GM13976 (cell line): Measurements from ENCODE around the gene C11orf52.

Experiments used
- DNase-seq: peaks from one replicate; pipeline ENCODE4 v3.0.0; 2012; ENCODE audit warnings: low spot score
- in situ Hi-C: fragments of 300-500 bp; cut with MboI; formaldehyde crosslinking; loops from one replicate; pipeline ENCODE4 v1.12.0; 2022; ENCODE audit warnings: low sequenced_read_pairs, mixed read lengths, inconsistent platforms; ENCODE audit not compliant: unreplicated experiment
- TF ChIP-seq, protein P1 (sequence below): IDR thresholded peaks from 2 replicates; pipeline ENCODE4 v1.5.1; 2012; ENCODE audit warnings: borderline replicate concordance, mild to moderate bottlenecking; ENCODE audit not compliant: insufficient read depth; ENCODE audit errors: extremely low read depth, missing control alignments, control extremely low read depth

Gene C11orf52

DNA sequence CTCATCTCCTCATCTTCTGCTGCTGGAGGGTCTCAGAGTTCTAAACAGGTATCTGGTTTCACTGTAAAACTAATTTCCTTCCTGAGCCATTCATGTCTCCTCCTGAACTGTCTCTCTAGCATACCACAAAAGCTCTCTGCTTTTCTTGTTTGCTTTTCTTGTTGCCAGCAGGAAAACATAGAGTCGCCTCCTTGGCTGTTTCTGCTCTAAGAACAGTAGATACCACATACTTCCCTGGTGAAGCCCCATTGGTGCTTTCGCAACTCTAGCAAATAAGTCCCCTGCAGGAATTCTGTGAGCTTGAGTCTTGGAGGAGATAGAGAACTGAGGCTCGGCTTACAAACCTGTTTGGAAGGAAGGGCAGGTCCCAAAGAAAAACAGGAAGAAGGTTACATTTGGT, 25.4 kb downstream of the C11orf52 start:
- DNase-seq, result no peak
- in situ Hi-C loops, result no loop called here
- TF ChIP-seq, protein P1, sequence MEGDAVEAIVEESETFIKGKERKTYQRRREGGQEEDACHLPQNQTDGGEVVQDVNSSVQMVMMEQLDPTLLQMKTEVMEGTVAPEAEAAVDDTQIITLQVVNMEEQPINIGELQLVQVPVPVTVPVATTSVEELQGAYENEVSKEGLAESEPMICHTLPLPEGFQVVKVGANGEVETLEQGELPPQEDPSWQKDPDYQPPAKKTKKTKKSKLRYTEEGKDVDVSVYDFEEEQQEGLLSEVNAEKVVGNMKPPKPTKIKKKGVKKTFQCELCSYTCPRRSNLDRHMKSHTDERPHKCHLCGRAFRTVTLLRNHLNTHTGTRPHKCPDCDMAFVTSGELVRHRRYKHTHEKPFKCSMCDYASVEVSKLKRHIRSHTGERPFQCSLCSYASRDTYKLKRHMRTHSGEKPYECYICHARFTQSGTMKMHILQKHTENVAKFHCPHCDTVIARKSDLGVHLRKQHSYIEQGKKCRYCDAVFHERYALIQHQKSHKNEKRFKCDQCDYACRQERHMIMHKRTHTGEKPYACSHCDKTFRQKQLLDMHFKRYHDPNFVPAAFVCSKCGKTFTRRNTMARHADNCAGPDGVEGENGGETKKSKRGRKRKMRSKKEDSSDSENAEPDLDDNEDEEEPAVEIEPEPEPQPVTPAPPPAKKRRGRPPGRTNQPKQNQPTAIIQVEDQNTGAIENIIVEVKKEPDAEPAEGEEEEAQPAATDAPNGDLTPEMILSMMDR, result no peak

DNA sequence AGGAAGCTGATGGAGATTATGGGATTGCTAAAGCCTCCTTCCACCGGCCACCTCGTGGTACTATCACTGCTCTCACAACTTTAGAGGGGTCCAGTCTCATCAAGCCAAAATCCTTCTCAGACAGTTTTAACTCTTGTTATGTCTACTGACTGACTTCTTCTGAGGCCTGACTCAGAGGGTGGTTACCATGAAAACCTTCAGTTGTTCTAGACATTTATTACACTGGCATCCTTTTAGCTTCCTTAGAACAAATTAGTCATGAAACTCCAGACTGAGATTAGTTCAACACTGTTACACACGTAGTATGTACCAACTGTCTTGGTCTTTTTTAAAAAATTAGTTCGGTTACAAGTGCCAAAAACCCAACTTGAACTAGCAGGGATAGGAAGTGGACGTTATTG, 25.9 kb downstream of the C11orf52 start:
- in situ Hi-C loops, result no loop called here
- no peak for DNase-seq
- TF ChIP-seq, protein P1, result no peak

DNA sequence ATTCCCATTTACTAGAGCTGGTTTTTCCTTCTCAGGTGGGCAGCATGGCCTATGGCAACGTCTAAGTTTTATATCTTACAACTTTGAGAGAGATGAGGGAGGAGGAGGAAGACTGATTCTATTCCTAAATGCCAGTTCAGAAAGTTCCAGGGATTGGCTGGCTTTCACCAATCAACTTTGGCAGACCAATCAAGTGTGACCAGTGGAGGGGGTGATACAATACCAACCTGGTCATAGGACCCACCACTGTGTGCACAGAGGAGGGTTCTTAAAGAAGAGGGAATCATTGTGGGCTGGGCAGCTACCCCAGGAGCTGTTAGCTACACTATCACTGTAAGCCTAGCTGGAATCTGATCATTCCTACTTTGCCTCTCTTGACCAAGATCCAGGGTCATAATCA, 26.5 kb downstream of the C11orf52 start:
- in situ Hi-C loops, result no loop called here
- TF ChIP-seq, protein P1, result no peak
- no peak for DNase-seq

DNA sequence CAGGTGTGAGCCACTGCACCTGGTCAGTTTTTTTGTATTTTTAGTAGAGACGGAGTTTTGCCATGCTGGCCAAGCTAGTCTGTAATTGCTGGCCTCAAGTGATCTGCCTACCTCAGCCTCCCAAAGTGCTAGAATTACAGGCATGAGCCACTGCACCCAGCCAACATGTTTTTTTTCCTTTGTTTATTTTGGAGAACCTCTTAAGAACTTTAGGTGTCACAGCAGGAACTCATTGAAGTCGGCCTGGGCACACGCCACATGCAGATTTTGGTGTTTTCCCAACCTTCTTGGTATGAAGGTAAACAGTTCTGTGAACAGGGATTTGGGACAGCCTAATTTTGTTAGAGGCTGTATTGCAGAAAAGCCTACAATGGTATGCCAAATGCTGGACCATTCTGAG, 27.8 kb downstream of the C11orf52 start:
- TF ChIP-seq, protein P1, result no peak
- in situ Hi-C loops, result no loop called here
- no peak for DNase-seq

DNA sequence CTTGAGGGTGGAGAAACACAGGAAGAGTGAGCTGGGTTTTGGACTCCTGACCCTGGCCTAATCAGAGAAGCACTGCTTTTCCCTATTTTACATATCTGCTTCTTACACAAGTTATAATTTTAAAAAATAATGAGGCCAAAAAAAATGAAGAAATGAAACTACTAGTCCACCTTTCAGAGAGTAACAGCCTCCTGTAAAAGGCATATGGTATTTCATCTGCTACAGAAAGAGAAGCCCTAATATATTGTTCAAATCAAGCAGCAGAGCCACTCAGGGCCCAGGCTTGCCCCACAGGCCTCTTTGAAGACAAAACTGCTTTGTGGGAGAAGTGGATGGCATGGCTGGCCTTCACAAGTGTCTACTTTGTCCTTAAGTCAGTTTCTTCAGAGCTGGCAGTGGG, 28.4 kb downstream of the C11orf52 start:
- no peak for DNase-seq
- TF ChIP-seq, protein P1, result no peak
- in situ Hi-C loops, result no loop called here

DNA sequence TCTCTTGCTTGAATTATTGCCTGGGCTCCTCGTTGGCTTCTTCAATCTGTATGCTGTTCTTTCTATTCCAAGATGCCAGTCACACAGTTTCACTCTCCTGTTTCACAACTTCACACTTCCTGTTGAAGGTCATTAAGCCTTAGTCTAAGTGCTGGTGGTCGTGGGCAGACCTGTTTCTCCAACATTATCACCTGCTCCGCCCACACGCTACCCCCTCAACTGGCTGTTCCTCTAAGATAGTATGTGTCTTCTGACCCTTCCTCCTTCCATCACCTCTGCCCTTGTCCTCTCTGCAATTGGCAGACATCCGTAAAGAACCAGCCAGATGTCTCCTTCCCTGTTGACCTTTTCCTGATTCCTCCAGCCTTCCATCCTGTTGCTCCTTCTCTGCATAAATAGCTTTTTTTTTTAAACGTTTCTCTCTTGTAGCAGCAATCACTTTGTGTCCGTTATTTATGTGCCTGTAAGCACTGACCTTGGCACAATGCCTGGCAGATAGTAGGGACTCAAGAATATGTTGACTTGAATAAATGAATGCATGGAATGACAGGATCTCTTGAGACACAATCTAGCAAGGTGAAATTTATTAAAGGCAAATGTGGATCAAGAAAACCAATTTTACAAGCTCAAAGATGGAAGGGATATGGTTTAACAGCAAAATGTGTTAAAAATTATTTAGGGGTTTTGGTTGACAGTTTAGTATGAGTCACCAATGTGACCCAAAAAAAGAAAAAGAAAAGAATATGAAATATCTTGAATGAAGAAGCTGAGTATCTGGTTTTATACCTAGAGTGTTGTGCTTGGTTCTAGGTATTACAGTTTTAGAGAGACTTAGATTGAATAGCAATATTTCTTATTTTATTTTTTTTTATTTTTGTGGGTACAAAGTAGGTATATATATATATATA, 31.1 kb downstream of the C11orf52 start:
- no peak for DNase-seq
- in situ Hi-C loops, result no loop called here
- TF ChIP-seq, protein P1, result no peak

DNA sequence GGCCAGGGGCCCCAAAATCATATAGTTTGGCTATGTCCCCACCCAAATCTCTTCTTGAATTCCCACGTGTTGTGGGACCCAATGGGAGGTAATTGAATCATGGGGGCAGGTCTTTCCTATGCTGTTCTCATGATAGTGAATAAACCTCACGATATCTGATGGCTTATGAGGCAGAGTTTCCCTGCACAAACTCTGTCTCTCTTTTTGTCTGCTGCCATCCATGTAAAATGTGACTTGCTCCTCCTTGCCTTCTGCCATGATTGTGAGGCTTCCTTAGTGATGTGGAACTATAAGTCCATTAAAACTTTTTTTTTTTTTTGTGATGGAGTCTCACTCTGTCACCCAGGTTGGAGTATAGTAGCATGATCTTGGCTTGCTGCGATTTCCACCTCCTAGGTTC, 32.9 kb downstream of the C11orf52 start:
- TF ChIP-seq, protein P1, result no peak
- in situ Hi-C loops, result no loop called here
- DNase-seq, result no peak
